ENCODE results near the gene TCF4. TPM values are rescaled to one million over a fixed set of nuclear protein-coding genes. Genes with fewer than 3 reads are reported as not detected.

TCF4 gene
- total RNA-seq, 1 donor from 2014 or later = 62.8 TPM

- DNase-seq = no peak
- ATAC-seq = peak; percentile 16
- intact Hi-C loops (cut with micrococcal nuclease) = no loop called here
These were observed 201.4 kb downstream of the TCF4 start for GRCh38 chr18:55386545-55386944.

DNA sequence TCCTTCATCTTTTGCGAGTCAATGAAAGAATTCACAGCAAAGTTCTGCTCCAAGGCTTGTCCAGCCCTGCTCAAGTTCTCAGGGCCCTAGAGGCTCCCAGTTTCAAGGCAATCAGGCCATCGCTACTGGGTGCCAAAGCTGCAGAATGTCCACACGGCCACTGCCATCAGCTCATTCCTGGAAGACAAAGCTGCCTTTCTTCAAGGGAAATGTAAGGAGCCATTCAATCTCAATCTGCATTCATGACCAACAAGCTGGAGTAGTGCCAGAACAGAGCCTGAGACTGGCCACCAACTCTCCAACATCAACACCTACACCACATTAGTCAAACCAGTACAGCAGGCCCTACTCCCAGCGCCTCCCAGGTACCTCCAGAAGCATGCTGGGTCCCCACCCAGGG, 202.2 kb downstream of the TCF4 start:
- ATAC-seq (peak; percentile 25), DNase-seq (no peak)
- intact Hi-C loops (cut with micrococcal nuclease) = no loop called here

DNA sequence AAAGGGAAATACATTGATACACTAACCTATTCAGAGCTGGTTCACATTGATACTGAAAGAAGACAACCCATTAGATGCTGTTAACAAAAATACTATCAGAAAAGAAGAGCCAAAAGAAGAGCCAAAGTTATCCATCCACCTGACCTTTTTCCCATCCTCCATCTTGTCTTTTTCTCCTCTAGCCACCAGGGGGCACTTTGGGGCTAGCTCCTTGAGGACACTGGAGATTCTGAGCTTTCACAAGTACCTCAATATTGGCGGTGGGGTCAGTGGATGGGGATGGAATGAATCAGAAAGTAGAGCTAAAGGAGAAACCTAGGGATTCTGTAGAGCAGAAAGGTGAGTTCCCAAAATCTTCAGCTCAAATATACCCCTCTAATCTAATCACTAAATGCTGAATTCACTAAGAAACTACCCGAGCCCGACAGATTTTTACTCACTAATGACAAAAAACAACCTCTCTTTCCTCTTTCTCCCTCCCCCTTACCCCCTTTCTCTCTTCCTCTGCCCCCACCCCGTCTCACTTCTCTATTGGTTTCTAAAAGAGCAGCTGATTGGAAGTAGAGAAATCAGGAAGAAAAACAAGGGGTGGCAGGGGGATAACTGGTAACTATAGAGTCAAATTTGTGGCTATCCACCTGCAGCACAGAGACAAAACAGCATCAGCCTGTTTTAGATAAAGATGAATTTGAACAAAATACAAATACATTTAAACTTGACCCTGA, 203.3 kb downstream of the TCF4 start:
- DNase-seq = no peak
- no peak for ATAC-seq
- intact Hi-C loops (cut with micrococcal nuclease) = no loop called here

- intact Hi-C loops (cut with micrococcal nuclease) = no loop called here
- ATAC-seq = no peak
- no peak for DNase-seq
These were observed 203.9 kb downstream of the TCF4 start for GRCh38 chr18:55384115-55384514.

- ATAC-seq (no peak), DNase-seq (no peak)
- intact Hi-C loops (cut with micrococcal nuclease) = no loop called here
These were observed 205.7 kb downstream of the TCF4 start for GRCh38 chr18:55382277-55382805.

- DNase-seq (no peak), ATAC-seq (no peak)
- intact Hi-C loops (cut with micrococcal nuclease) = no loop called here
These were observed 206.7 kb downstream of the TCF4 start for GRCh38 chr18:55381277-55381676.

DNA sequence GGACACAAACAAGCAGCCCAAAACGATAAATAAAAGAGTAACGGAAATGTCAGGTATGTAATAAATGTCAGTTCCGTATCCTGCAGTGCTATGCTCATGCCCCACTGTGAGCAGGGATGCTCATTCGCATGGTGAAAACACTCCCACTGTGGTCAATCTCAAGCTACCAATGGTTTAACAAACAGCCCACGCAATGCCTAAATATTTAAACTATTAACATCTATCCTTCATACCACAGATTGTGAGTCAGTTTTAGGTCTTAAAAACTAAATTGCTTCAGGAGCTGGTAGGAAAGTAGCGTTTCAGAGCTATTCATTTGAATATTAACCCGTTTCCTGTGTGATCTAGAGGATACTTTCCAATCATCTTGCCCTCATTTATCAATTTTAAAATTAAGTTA, 207.4 kb downstream of the TCF4 start:
- intact Hi-C loops (cut with micrococcal nuclease) = no loop called here
- no peak for DNase-seq
- no peak for ATAC-seq

DNA sequence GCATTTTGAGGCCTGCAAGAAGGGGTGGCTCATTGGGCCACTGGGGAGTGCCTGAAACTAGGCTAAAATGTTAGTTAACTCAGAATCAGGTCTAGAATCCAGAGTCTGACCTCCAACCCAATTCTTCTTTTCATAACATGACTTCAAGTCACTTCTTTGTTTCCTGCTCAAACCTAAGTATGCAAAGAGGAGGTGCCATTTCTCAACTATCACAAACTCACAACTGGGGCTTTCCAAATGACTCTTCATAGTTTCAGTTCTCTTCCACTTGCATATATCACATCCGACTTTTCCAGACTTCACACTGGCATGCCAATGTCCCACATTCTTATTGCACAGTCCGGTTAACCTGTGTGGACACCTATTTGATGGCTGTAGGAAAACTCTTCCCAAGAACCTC, 211.6 kb downstream of the TCF4 start:
- DNase-seq (no peak), ATAC-seq (no peak)
- intact Hi-C loops (cut with micrococcal nuclease) = no loop called here

GRCh38 chr18:55375930-55376329, 212.1 kb downstream of the TCF4 start:
- DNase-seq = no peak
- intact Hi-C loops (cut with micrococcal nuclease) = no loop called here
- no peak for ATAC-seq

- ATAC-seq (no peak), DNase-seq (no peak)
- intact Hi-C loops (cut with micrococcal nuclease) = no loop called here
These were observed 213.3 kb downstream of the TCF4 start for GRCh38 chr18:55374741-55375140.

DNA sequence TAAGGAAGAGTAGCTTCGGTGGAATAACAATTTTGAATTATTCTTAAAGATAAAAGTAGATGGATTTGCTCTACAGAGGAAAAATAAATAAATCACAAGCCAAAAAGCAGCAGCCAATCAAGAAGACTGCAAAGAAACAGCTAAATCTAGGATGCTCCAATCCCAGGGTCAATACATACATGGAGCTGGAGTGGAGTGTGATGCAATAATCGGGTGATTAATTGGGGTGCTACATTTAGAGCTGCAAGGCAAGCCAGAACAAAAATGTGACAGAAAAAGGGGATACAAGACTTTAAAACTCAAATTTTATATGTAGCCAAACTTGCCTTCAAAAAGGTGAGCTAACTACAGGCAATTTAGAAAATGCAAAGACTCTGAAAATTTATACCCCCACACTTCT, 215.8 kb downstream of the TCF4 start:
- DNase-seq = no peak
- intact Hi-C loops (cut with micrococcal nuclease) = no loop called here
- ATAC-seq = no peak

DNA sequence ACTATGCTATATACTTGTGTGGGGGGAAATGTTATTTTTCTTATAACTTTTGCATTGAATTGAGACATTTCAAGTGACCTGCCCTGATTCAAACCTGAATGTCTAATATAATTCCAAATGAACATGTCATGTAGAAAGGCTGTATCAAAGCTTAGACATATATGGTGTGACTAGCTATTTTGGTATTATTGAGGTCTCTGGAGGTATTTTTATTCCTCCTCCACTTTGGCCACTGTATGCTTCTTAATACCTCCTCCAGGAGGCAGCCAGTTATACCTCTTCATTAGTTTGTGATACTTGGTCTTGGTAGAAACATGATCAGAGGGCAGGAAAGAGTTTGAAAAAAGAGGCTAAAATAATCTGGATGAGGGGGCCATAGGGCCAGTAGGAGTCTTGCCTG, 217.1 kb downstream of the TCF4 start:
- intact Hi-C loops (cut with micrococcal nuclease) = no loop called here
- ATAC-seq = no peak

DNA sequence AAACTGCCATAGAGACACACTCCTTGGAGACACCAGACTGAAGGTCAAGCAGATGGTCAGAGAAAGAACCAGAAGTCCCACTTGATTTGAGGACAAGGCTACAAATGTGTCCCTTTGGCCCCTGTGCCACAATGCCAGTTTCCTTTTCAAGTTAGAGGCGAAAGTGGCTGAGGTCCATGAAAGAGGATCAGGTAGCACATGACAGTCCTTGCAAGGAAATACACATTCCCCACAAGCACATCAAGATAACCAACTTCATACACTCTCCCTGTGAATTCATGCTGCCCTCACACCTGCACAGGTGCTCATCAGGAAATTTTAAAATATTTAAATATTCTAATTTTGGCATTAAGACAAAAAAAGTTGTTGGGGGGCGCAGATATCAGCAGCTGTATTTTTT, 218.6 kb downstream of the TCF4 start:
- ATAC-seq (no peak), DNase-seq (no peak)
- intact Hi-C loops (cut with micrococcal nuclease) = no loop called here

More for the DNA sequence above, 217.1 kb downstream of the TCF4 start:
- no peak for DNase-seq

DNA sequence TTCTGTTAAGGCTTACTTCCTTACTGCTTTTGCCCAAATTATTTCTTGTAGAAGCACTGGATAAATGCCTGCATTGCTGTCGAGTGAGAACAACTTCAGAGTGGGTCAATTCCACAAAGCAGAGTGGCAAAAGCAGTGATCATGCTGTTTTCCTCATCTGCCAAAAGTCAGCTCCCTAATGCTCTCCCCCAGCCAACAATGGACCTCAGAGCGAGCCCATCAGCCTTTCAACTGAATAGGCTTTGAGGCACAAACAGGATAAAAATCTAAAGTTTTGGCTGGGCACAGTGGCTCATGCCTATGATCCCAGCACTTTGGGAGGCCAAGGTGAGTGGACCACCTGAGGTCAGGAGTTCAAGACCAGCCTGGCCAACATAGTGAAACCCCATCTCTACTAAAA, 222.7 kb downstream of the TCF4 start:
- DNase-seq = no peak
- intact Hi-C loops (cut with micrococcal nuclease) = no loop called here
- ATAC-seq = no peak

GRCh38 chr18:55362303-55362702, 225.7 kb downstream of the TCF4 start:
- intact Hi-C loops (cut with micrococcal nuclease) = no loop called here
- ATAC-seq (no peak), DNase-seq (no peak)

- intact Hi-C loops (cut with micrococcal nuclease) = no loop called here
- ATAC-seq (no peak), DNase-seq (no peak)
These were observed 226.3 kb downstream of the TCF4 start for GRCh38 chr18:55361492-55362250.

DNA sequence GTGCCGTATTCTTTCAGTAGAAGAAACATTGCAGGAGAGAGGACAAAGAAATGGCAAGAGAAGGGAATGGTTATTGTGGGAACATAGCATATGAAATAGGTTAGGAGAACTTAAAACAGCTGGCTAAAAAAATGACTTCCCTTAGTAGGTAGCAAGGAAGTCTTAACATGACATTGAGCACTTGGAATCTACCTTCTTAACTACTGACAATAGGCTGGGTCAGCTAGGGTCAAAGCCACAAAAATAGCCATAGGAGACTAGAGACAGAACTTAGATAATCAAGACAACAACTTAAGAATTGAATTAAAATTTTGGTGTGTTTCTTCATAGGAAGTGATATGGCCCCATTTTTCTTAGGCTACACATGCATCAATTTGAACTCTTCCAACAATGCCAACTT, 227.9 kb downstream of the TCF4 start:
- no peak for ATAC-seq
- DNase-seq = no peak
- intact Hi-C loops (cut with micrococcal nuclease) = no loop called here

- ATAC-seq = no peak
- DNase-seq = no peak
- intact Hi-C loops (cut with micrococcal nuclease) = no loop called here
These were observed 231.2 kb downstream of the TCF4 start for GRCh38 chr18:55356815-55357214.

DNA sequence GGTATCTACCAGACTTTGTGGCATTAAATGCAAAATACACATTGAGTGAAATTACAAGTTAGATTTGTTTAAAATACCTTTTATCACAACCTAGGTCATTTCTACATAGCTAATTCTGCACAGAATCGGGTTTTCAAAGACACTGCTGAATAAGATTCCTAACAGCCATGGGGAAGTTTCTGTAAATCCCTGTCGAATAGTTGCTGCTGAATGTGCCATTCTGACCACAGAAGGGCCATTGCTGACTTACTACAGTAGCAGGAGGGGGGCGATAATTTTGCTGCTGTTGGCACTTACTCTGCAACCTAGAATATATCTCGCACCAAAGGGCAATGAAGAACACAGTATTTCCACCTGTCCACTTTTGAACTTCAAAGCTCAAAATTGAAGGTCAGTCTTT, 232.8 kb downstream of the TCF4 start:
- DNase-seq (no peak), ATAC-seq (no peak)
- intact Hi-C loops (cut with micrococcal nuclease) = no loop called here

DNA sequence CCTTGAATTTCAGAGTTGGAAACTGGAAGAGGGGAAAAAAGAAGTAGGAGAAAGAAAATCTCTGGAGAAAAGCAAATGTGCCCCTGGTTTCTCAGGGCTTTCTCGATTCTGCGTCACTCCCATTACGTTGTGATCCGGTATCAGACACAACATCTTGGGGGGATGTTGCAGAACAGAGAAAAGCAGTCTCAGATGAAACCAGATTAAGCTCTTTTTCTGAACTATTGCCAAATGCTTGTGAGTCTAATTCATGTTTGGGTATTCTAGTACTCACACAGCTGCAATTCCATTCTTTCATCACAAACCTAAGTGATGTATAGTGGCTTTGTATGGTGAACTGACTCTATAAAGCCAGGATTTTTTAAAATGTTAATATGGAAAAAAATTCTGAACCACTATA, 233.2 kb downstream of the TCF4 start:
- DNase-seq = no peak
- intact Hi-C loops (cut with micrococcal nuclease) = no loop called here
- no peak for ATAC-seq

GRCh38 chr18:55353806-55354205, 234.2 kb downstream of the TCF4 start:
- no peak for ATAC-seq
- intact Hi-C loops (cut with micrococcal nuclease) = no loop called here
- no peak for DNase-seq
